Measurements from ENCODE around the gene RAB5A.

DNA sequence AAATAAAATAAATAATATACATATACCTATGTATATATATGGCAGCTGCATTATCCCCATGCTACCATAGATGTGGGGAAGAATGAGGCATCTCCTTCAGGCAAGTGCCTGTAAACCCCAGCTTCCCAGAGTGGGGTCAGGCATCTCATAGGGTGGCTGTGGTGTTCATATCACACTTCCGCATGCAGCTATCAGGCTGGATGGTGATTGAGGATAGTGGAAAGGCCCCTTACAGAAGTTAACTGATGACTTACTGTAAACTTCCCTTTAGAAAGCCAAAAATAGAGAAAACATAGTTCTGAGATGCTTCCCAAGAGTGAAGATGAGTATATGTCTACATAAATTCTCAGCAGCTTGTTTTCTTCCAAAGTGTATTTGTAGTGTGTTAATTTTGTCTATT, 68.6 kb downstream of the RAB5A start:
- TF ChIP-seq, protein P1, sequence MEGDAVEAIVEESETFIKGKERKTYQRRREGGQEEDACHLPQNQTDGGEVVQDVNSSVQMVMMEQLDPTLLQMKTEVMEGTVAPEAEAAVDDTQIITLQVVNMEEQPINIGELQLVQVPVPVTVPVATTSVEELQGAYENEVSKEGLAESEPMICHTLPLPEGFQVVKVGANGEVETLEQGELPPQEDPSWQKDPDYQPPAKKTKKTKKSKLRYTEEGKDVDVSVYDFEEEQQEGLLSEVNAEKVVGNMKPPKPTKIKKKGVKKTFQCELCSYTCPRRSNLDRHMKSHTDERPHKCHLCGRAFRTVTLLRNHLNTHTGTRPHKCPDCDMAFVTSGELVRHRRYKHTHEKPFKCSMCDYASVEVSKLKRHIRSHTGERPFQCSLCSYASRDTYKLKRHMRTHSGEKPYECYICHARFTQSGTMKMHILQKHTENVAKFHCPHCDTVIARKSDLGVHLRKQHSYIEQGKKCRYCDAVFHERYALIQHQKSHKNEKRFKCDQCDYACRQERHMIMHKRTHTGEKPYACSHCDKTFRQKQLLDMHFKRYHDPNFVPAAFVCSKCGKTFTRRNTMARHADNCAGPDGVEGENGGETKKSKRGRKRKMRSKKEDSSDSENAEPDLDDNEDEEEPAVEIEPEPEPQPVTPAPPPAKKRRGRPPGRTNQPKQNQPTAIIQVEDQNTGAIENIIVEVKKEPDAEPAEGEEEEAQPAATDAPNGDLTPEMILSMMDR (IDR thresholded peaks at IDR 0.05): no peak
- TF ChIP-seq POLR2AphosphoS5 (IDR thresholded peaks at IDR 0.05): no peak

All from upper lobe of left lung (tissue), 4 donors.